EH (cell line): ENCODE results near the gene SYTL3.

Source experiments
- DNase-seq: peaks from one replicate; pipeline ENCODE4 v3.0.0-alpha.2; 2015; ENCODE audit warnings: low read depth

Gene SYTL3

DNA sequence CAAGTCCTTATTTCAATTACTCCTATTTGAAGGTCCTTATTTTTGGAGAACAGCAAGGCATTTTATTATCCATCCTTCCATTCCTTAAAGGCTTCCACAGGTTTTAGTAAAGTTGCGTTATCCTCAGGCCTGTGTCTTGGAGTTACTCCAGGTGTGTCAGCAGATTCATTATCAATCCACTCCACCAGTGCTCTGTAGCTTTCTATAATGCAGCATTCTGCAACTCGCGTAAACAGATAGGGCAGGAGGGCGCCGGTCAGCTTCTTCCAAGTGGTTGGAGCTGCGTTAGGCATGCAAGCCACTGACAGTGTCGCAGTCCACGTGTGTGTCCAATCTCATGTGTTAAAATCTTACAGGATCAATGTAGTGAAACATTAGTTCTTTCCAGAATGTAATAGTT lies 75.8 kb downstream of the SYTL3 start:
- DNase-seq, result no peak

DNA sequence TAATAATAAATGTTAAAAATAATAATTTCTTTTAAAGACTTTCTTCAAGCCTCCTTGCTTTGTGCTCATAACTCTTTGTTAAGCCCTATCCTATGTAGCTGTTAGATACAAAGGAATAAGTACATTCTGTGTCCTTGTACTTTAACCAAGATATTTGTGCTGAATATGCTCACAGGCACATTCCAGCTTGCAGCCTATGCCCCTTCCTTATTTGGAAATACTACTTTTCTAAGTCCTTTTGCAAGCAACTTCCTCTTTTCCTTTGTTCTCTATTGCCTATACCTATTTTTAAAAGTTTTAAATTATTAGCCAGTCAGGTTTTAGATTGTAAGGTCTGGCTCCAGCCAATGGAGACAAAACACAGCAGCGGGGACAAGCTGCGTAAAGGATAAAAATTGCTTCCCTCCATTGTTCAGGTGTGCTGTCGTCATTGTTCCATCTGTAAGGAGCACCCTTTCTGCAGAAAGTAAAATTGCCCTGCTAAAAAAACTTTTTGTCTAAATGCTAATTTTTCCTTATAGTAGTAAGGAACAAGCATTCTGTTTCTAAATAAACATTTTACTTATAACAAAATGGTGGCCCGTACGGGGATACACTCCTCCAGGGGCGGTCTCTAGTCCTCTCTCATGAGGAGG lies 80.2 kb downstream of the SYTL3 start:
- DNase-seq, result no peak

DNA sequence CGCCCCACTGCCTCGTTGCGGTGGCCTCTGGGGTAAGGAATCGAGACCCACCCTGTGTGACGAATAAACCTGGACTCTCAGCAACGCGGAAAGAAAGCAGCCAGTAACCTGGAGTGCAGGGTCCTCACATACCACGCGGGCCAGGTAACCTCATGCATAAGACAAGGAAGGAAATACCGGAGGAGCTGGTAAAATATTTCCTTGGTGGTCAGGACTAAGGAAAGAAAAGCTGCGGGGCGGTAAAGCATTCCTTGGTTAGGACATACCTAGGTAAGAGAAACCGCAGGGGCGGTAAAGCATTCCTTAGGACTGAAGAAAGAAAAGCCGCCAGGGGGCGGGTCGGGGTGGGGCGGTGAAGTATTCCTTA lies 80.7 kb downstream of the SYTL3 start:
- no peak for DNase-seq

DNA sequence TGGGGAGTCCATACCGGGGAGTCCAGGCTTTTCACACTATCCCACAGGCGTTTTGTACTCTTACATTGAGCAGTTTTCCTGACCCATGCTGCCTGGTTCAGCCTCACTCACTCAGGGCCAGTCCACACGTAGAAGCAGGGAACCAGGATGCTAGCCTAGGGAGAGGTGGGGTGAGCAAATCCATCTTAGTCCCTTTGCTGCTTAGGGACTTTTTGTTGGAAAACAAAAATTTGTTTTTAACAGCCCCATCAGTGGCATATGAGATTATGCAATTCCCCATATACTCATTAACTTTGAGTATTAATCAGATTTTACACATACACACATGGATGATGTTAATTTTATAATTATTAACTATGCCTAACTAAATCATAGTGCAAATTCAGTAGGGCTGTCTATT lies 85.2 kb downstream of the SYTL3 start:
- DNase-seq, result no peak

DNA sequence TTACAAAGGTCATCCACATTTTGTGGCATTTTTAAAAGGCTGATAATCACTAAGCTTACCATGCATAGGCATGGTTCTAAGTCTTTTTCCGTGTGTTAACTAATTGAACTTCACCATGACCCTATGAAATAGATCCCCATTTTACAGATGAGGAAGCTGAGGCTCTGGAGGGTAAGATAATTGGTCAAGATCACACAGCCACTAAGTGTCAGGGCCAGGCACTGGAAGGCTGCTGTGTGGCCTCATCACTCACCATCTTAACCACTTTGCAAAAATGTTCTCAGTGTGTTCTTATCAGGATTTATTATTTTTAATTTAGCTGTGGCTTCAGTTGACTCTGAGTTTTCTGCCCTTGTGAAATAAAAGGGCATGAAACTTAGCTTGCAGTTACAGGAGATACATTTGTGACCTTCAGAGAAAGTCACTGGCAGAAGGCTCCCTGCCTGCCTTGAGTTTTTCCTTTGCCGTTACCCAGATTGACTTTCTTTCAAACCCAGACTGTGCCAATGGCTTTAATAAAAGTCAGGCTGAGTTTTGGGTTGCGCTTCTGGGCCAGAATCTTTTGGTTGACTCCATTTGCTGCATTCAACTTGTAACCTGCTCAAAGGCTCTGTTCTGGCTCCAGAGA lies 87.3 kb downstream of the SYTL3 start:
- no peak for DNase-seq

DNA sequence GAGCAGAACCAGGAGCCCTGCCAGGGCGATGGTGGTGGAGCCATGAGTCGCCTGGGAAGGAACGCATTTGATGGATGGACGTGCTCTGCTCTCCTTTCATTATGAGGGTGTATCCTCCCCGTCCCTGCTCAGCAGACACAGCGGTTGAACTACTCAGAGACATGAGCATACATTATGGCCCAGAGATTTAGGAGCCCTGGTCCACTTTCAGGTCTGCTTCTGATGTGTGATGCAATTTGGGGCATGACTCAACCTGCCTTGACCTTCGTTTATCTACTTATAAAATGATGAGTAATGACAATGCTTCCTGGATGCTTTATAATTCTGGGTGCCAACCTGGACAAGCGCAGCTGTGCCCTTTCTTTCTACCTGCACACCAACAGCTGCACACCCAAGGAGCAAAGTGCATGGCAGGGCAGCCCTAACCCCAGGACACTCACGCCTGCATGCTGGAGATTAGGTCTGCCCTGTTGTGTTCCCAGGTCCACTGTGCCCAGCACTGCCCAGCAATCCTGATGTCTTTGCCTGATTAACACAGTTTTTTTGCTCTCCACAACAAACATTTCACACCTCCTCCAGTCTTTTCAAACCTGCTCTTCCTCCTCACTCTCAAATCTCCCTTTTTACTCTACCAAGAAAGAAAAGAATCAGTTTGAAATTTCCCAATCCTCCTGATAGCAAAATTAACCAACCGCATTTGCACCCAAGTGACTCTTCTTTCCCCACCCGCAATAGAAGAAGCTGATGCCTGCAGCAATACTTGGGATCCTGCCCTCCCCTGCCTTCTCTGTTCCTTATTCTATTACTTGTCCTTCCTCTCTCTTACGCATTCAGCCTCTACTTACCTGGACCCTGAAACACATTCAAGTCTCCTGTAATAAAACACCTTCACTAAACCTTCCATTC lies 88.1 kb downstream of the SYTL3 start:
- DNase-seq, result peak; percentile 57

DNA sequence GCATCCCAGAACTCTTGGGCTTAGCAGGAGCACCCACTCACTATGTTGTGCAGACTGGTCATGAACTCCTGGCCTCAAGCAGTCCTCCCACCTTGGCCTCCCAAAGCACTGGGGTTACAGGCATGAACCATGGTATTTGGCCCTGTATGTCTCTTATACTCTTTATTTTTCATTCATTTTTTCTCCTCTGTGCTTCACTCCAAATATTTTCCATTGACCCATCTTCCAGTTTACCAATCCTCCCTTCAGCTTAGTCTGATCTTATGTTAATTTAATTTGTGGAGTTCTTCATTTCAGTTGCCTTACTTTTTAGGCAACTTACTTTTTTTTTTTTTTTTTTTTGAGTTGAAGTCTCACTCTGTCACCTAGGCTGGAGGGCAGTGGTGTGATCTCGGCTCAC lies 89.8 kb downstream of the SYTL3 start:
- no peak for DNase-seq

DNA sequence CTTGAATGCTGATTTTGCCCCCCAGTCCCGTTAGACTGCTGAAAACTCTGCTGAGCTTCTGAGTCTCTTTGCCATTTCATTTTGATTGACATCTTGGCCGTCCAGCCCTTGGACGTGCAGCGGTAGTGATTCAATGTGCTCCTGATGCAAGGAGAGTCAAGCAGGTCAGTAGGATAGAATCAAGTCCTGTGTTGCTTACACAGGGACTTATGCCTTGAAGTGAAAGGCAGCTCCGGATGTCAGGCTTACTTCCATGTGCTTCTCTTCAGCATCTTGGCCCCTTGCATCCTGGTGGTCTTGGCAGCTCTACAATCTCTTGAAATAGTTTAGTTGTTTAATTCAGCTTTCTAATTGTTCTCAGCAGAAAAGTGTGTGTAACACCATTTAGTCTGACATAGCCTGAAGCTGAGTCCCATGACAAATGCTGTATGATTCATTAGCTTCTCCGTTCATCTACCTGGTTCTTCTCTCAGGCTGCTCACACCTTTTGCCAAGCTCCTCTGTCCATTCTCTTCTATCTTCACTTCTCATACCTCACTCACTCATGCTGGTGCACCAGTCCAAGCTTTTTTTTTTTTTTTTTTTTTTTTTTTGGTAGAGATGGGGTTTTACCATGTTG lies 93.3 kb downstream of the SYTL3 start:
- no peak for DNase-seq

DNA sequence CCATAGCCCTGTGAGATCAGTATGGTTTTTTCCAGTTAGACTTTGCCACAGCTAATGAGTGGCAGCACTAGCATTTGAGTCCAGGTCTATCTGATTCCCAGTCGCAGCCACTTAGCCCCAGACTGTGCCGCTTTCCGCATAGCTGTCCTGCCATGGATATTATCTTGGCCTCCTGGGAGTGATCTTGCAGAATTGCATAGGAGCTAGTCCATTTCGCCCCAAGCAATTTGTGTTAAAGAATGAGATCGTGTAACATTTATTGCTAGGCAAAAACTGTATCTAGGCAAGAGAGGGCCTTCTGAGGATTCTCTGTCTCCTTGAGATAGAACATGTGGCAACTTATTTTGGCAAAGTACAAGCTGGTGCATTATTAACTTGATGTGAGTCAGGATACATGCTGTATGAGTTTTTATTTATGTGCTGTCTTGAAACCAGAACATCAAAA lies 95.2 kb downstream of the SYTL3 start:
- DNase-seq, result no peak

DNA sequence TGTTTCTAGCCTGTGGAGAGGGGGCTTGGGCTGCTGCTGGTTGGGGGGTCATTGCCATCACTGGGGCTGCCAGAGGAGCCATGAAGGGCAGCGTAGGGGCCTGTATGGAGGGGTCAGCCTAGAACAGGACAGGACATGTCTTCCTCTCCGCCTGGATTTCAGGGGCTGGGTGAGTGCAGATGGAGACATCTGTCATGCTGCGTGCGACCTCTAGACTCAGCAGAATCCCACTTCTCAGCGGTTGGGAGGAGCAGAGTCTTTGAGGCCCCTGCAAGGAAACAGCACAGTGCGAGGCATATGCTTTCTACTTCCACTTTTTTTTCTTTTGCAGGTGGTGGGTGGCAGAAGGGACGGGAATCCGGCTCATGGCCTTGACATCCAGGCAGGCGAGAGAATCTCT lies 101.4 kb downstream of the SYTL3 start:
- DNase-seq, result no peak

DNA sequence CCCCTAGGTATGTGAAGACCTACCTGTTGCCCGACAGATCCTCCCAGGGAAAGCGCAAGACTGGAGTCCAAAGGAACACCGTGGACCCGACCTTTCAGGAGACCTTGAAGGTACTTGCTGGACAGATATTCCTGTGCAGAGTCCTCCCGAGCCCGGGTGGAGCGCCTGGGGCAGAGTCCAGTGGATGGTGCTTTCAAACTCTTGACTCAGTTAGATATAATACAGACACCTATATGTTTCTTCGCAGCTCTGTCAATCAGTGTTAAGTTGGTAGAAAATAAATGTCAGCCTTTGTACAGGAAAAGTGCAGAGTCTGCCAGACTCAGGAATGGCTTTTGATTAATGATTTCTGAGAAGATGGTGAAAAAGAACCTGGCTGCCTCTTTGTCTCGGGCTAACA lies 102.1 kb downstream of the SYTL3 start:
- DNase-seq, result no peak

DNA sequence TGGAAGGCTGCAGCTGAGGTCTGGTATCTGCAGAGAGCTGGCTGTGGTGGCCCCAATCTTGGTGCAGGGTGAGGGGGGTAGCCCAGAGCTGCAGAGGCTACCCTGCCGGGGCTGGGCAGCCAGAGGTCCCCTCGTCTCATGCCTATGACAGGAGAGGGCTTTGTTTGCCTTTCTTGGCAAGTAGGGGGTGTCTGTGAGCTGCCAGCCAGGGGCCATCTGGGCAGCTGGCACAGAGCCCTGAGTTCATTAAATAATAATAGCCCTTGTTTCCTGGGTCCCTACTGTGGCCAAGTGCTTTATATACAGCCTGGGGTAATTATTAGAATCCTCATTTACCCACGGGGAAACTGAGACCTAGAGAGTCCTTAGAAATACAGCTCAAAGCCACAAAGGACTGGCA lies 102.8 kb downstream of the SYTL3 start:
- DNase-seq, result peak; percentile 30

DNA sequence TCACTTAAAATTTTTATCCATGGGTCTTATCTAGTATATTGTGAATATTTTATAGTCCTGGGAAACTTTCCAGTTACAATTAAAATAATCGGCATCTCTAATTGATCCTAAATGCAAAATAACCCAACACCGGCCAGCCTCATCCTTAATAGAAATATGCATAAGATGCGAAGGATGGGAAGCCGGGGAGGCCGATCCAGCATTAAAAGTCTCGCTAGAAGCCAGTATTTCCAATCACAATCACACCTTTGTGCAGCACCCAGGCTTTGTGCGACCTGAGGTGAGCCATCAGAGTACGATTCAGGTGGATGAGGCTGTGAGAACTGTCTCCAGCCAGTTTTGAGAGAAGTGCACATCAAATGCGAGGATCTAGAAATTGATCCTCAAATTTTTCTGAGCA lies 104.0 kb downstream of the SYTL3 start:
- DNase-seq, result no peak

DNA sequence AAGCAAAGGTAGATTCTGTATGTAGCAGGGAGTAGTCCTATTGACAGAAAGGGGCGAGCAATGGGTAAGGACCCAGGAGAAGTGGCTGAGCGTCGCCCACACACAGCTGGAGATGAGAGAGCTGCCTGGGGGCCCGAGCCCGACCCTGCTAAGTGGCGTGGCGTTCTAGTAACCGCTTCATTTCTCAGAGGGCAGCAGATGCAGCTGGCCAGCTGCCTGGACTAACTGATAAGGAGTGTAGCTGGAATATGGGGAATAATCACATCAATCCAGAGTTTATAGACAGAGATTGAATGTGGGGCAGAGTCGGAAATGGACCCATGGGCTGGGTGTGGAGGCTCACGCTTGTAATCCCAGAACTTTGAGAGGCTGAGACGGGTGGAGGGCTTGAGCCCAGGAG lies 104.9 kb downstream of the SYTL3 start:
- no peak for DNase-seq

DNA sequence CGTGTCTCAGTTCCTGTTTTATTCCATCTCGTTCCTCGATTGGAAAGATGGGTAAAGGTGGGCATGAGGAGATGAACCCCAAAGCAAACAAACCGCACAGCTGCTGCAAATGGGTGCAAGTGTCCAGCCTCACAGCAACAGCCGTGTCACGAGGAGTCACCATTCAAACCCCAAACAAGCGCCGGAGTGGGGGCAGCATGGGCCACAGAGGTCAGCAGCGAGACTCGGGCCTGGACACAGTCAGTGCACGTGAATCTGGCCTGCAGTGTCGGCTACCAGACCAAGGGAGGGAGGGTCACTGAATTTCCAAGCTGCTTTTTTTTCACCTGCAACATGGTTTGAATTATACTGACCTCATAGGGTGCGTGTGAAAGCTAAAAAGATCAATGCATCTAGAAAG lies 105.8 kb downstream of the SYTL3 start:
- DNase-seq, result no peak

DNA sequence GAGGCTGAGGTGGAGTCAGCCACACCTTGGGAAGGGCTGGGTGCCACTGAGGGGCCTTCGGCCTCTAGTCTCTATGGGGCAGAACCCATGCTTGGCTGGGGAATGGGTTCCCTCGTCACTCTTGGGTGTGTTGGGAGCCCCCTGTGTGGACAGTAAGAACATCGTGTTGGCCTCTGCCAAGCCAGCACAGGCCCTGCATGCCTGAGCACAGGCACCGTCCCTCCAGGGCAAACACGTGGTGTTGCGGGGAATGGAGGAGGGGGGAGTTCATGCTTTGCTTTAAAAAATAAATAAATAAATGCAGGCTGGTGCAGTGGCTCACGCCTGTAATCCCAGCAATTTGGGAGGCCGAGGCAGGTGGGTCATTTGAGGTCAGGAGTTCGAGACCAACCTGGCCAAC lies 106.3 kb downstream of the SYTL3 start:
- no peak for DNase-seq

DNA sequence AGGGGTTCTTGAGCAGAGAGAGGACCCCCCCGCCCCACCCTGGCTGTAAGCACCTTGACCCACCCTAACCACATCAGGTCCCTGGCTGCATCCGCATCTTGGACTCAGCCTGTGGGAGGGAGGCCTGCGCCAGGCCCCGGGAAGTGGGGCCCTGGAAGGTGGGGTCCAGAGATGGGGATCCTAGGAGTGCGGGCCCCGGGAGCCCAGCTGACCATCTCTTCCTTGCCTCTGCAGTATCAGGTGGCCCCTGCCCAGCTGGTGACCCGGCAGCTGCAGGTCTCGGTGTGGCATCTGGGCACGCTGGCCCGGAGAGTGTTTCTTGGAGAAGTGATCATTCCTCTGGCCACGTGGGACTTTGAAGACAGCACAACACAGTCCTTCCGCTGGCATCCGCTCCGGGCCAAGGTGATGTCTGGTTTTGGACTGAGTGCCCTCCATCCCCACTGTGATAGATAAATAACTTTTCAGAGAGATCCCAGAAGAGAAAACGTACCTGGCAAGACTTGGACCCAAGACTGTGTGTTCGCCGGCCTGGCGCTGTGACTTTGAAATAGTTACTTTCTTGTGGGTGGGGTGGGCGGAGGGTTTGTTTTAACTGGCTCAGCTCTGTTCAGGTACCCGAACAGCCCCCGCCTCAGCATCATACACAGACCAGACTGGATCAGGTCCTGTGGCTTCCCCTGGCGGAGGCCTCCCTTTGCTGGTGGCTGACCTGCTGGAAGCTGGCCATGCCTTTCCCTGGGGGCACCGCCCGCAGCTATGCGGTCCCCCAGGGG lies 107.3 kb downstream of the SYTL3 start:
- DNase-seq, result no peak

DNA sequence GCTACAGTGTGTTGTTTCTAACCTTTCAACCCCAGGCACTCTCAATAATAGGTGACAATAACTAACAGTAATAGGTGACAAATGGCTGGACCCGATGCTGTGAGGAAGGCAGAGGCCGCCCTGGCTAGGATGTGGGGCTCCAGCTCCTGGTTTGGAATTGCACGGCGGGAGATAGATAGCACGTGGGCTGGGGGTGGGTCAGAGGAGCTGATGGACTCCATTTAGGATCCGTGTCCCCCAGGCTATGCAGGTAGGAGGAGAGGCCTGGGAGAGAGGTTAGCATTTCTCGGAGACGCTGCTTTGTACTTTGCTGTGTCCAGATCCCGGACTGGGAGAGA lies 107.9 kb downstream of the SYTL3 start:
- DNase-seq, result no peak

DNA sequence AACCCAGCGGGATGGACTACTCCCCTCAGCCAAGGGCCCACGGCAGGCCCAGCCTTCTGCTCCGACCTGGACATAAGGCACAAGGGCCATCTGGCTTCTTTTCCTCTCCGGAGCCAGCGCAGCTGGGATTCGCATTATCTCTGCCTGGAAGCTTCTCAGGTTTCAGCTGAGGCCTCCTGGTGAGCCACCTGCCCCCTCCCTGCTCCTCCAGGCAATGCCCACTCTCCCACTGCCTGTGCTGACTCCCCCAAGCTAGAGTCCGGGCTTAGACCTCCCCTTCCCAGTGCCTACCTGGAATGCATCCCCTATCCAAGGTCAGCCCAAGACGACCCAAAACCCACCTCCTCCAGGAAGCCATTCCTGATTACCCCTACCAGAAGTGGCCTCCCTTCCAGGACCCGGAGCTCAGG lies 108.6 kb downstream of the SYTL3 start:
- DNase-seq, result no peak

DNA sequence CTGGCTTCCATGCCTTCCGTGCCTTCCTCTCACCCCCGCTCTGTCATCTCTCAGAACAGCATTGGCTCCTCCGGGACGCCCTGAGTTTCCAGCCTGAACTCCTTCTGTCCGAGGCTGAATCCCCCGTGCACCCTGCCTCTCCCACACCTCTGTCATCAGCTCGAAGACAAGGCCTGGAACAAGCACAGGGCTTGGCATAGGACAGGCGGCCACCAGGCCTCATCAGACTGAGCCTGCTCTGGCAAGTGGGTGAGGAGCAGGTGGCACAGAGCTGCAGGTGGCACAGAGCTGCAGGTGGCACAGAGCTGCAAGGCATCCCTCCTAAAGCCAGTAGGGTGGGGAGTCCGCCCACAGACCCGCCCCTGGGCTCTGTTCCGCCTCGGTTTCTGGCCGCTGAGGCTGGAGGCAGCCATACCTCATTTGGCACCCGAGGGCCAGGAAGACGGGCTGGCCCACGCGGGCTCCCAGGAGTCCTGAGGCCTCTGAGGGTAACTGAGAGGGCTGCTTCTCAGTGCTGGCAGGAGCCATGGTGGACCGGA lies 109.2 kb downstream of the SYTL3 start:
- no peak for DNase-seq

DNA sequence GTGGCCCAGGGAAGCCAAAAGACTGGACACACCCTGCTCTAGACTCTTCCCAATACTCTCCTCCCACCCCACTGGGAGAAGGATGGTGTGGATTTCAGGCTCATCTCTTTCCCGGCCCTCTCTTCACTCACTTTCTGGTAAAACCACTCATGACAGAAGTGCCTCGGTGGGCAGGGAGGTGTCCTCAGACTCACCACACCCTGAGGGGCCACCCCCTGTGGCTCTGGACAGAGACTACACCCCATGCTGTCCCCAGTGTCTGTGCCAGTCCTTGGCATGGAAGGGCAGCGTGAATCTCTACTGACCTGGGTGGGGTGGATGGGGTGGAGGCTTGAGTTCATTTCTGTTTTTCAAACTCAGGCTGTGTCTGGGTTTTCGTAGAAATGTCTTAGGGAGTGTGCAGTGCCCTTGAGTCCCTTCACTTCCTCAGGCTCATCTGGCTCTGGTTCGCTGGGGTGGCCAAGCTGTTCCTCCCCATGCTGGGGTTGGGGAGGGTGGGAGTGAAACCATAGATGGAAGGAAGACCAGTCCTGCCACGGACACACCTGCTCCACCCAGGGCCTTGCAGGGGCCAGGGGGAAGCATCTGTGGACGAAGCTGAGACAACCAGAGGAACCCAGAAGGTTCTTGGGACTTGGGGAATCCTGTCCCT lies 110.2 kb downstream of the SYTL3 start:
- DNase-seq, result no peak
